SK-N-MC (cell line): ENCODE data around the gene ATP6V0C.

Source experiments
- EZH2 ChIP-seq: fragments of 200-600 bp; sonication (generic); IDR thresholded peaks from one replicate; pipeline ENCODE4 v1.6.1; 2017; ENCODE audit warnings: antibody characterized with exemption
- POLR2AphosphoS5 ChIP-seq: IDR thresholded peaks from 2 replicates; pipeline ENCODE4 v1.6.1; 2012; ENCODE audit warnings: mild to moderate bottlenecking, low read depth, low read length, borderline replicate concordance

DNA sequence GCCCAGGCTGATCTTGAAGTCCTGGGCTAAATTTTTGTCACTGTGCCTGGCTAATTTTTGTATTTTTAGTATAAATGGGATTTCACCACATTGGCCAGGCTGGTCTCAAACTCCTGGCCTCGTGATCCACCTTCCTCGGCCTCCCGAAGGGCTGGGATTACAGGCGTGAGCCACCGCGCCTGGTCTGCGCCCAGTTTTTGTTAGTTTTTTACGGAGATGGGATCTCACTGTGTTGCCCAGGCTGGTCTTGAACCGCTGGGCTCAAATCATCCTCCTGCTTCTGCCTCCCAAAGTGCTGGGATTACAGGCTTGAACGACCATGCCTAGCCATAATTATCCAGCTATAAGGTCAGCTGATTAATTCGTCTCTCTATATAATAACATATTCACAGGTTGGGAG lies 20.2 kb downstream of the ATP6V0C start:
- TF ChIP-seq POLR2AphosphoS5: no peak
- no peak for TF ChIP-seq EZH2
